ENCODE measurements around the gene SAP30BP. TPM values are rescaled to one million over a fixed set of nuclear protein-coding genes. Genes with fewer than 3 reads are reported as not detected.
A peak's percentile ranks its signal among the peaks of the same experiment; 100 is the strongest.

SAP30BP gene
- total and polyA plus RNA-seq, 2 of the 13 experiments (the other 11 are each of a cell fraction or from before 2014, with no cell fraction given) = 67.7 to 99.4 TPM

DNA sequence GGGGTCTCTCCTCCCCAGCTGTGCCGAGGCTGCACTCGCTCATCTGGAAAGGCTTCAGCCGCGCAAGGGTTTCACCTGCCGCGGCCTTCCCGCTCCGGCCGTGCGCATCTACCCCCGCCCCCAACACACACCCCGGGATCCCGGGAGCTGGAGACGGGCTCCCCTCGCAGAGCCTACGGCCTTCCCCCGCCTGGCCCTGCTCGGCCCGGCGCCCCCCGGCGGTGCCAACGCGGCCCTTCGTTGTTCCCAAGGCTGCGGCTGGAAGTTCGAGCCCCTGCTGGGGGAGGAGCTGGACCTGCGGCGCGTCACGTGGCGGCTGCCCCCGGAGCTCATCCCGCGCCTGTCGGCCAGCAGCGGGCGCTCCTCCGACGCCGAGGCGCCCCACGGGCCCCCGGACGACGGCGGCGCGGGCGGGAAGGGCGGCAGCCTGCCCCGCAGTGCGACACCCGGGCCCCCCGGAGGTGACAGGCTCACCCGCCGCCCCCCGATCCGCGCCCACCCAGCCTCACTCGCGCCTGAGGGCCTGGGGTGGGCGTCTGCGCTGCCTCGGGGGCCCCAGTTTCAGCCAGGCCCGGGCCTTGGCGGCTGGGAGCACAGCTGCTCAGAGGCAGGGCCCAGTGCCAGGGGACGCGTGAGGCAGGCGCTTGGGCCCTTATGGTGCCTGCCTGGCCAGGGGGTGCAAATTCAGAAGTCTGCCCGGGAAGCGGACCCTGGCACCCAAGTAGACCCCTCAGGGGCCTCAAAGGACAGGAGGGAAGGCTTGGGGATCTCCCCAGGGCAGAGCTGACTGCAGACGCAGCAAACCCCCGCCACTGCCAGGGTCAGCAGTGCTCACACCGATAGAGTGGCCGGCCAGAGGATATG lies 86.6 kb downstream of the SAP30BP start (continued):
- TF ChIP-seq, protein P1, sequence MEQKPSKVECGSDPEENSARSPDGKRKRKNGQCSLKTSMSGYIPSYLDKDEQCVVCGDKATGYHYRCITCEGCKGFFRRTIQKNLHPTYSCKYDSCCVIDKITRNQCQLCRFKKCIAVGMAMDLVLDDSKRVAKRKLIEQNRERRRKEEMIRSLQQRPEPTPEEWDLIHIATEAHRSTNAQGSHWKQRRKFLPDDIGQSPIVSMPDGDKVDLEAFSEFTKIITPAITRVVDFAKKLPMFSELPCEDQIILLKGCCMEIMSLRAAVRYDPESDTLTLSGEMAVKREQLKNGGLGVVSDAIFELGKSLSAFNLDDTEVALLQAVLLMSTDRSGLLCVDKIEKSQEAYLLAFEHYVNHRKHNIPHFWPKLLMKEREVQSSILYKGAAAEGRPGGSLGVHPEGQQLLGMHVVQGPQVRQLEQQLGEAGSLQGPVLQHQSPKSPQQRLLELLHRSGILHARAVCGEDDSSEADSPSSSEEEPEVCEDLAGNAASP (CRISPR knock-in tag; IDR thresholded peaks at IDR 0.05; ENCODE audit: borderline replicate concordance) = peak; percentile 72
- TF ChIP-seq PHF5A (CRISPR knock-in tag; IDR thresholded peaks at IDR 0.05; ENCODE audit: low read depth, unreplicated experiment) (no peak), KDM5A (IDR thresholded peaks at IDR 0.05; ENCODE audit: borderline replicate concordance, low read length) (no peak), MLLT10 (CRISPR knock-in tag; IDR thresholded peaks at IDR 0.05) (no peak), ZNF441 (CRISPR knock-in tag; IDR thresholded peaks at IDR 0.05; ENCODE audit: borderline replicate concordance) (peak; percentile 70; the same call in 1 of the 2 replicates), HNF4G (IDR thresholded peaks at IDR 0.05; ENCODE audit: borderline replicate concordance, low read depth, low read length) (no peak), HNF4G (CRISPR knock-in tag; IDR thresholded peaks at IDR 0.05; ENCODE audit: borderline replicate concordance, low read depth) (peak; percentile 26; the same call in 1 of the 2 replicates), ZNF3 (CRISPR knock-in tag; IDR thresholded peaks at IDR 0.05) (no peak), ZNF160 (CRISPR knock-in tag; IDR thresholded peaks at IDR 0.05) (peak; percentile 66; the same call in 1 of the 2 replicates), CBX1 (IDR thresholded peaks at IDR 0.05; ENCODE audit: low read depth) (peak; percentile 11), RXRB (CRISPR knock-in tag; IDR thresholded peaks at IDR 0.05; ENCODE audit: borderline replicate concordance) (no peak), ZFP36 (IDR thresholded peaks at IDR 0.05; ENCODE audit: borderline replicate concordance, low read depth, low read length, partially characterized antibody) (no peak), SNAI1 (CRISPR knock-in tag; IDR thresholded peaks at IDR 0.05; ENCODE audit: borderline replicate concordance) (no peak; the same call in 1 of the 2 replicates), TEAD2 (CRISPR knock-in tag; IDR thresholded peaks at IDR 0.05) (no peak), SIX1 (CRISPR knock-in tag; IDR thresholded peaks at IDR 0.05; ENCODE audit: borderline replicate concordance) (no peak; the same call in 1 of the 2 replicates), PRMT3 (CRISPR knock-in tag; IDR thresholded peaks at IDR 0.05; ENCODE audit: borderline replicate concordance, low read depth) (no peak; the same call in 1 of the 2 replicates), SP140L (CRISPR knock-in tag; IDR thresholded peaks at IDR 0.05; ENCODE audit: borderline replicate concordance) (no peak), KDM2A (CRISPR knock-in tag; IDR thresholded peaks at IDR 0.05; ENCODE audit: borderline replicate concordance, low read depth) (0 out of 2 replicates have a peak, but pooled peaks have one; percentile 32), ZNF333 (CRISPR knock-in tag; IDR thresholded peaks at IDR 0.05; ENCODE audit: borderline replicate concordance) (peak; percentile 67; the same call in 1 of the 2 replicates), ZNF788 (CRISPR knock-in tag; IDR thresholded peaks at IDR 0.05; ENCODE audit: borderline replicate concordance) (0 out of 2 replicates have a peak, but pooled peaks have one; percentile 23), RAD21 (CRISPR knock-in tag; IDR thresholded peaks at IDR 0.05) (peak; percentile 74), CHD2 (IDR thresholded peaks at IDR 0.05; ENCODE audit: low read depth, low read length) (no peak), ZNF232 (CRISPR knock-in tag; IDR thresholded peaks at IDR 0.05; ENCODE audit: borderline replicate concordance) (0 out of 2 replicates have a peak, but pooled peaks have one; percentile 61)
- TF ChIP-seq, protein P2, sequence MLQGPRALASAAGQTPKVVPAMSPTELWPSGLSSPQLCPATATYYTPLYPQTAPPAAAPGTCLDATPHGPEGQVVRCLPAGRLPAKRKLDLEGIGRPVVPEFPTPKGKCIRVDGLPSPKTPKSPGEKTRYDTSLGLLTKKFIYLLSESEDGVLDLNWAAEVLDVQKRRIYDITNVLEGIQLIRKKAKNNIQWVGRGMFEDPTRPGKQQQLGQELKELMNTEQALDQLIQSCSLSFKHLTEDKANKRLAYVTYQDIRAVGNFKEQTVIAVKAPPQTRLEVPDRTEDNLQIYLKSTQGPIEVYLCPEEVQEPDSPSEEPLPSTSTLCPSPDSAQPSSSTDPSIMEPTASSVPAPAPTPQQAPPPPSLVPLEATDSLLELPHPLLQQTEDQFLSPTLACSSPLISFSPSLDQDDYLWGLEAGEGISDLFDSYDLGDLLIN (CRISPR knock-in tag; IDR thresholded peaks at IDR 0.05; ENCODE audit: borderline replicate concordance) = no peak
- TF ChIP-seq, protein P3, sequence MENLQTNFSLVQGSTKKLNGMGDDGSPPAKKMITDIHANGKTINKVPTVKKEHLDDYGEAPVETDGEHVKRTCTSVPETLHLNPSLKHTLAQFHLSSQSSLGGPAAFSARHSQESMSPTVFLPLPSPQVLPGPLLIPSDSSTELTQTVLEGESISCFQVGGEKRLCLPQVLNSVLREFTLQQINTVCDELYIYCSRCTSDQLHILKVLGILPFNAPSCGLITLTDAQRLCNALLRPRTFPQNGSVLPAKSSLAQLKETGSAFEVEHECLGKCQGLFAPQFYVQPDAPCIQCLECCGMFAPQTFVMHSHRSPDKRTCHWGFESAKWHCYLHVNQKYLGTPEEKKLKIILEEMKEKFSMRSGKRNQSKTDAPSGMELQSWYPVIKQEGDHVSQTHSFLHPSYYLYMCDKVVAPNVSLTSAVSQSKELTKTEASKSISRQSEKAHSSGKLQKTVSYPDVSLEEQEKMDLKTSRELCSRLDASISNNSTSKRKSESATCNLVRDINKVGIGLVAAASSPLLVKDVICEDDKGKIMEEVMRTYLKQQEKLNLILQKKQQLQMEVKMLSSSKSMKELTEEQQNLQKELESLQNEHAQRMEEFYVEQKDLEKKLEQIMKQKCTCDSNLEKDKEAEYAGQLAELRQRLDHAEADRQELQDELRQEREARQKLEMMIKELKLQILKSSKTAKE (CRISPR knock-in tag; IDR thresholded peaks at IDR 0.05; ENCODE audit: borderline replicate concordance) = peak; percentile 44; the same call in 1 of the 2 replicates
